Mesothelial cell of epicardium (in vitro differentiated cells): ENCODE data around the gene LOXL3. TPM values are rescaled to one million over a fixed set of nuclear protein-coding genes. Genes with fewer than 3 reads are reported as not detected.
A peak's percentile ranks its signal among the peaks of the same experiment; 100 is the strongest.

ENCODE experiments used
- DNase-seq, 2 experiments: peaks; one replicate each; pipeline ENCODE4 v3.0.0; 2021; ENCODE audit warnings: low spot score in 2 of 2; ENCODE audit not compliant: unreplicated experiment in 2 of 2
- H3K27ac Mint-ChIP-seq: 2 replicates; pipeline ENCODE4 v1.8.0; 2021; ENCODE audit warnings: mixed read lengths
- H3K27me3 Mint-ChIP-seq: 2 replicates; pipeline ENCODE4 v1.8.0; 2021; ENCODE audit warnings: low read depth, mixed read lengths
- H3K36me3 Mint-ChIP-seq: 2 replicates; pipeline ENCODE4 v1.8.0; 2021; ENCODE audit warnings: mixed read lengths
- H3K4me1 Mint-ChIP-seq: 2 replicates; pipeline ENCODE4 v1.8.0; 2021; ENCODE audit warnings: mixed read lengths
- H3K4me3 Mint-ChIP-seq: 2 replicates; pipeline ENCODE4 v1.8.0; 2021; ENCODE audit warnings: mild to moderate bottlenecking, moderate library complexity, mixed read lengths
- H3K9me3 Mint-ChIP-seq: 2 replicates; pipeline ENCODE4 v1.8.0; 2021; ENCODE audit warnings: mixed read lengths
- total RNA-seq: library from RNA; stranded (reverse); gene quantifications from 3 replicates; pipeline ENCODE4 v1.2.1, GENCODE V29; 2021
- TF ChIP-seq, protein P1 (sequence below): fragments of 200-600 bp; sonication (generic); IDR thresholded peaks from one replicate; pipeline ENCODE4 v1.5.0; 2021; ENCODE audit warnings: antibody characterized with exemption; ENCODE audit not compliant: unreplicated experiment

The LOXL3 gene
- total RNA-seq, 1 donor from 2014 or later, result 26.7 TPM

DNA sequence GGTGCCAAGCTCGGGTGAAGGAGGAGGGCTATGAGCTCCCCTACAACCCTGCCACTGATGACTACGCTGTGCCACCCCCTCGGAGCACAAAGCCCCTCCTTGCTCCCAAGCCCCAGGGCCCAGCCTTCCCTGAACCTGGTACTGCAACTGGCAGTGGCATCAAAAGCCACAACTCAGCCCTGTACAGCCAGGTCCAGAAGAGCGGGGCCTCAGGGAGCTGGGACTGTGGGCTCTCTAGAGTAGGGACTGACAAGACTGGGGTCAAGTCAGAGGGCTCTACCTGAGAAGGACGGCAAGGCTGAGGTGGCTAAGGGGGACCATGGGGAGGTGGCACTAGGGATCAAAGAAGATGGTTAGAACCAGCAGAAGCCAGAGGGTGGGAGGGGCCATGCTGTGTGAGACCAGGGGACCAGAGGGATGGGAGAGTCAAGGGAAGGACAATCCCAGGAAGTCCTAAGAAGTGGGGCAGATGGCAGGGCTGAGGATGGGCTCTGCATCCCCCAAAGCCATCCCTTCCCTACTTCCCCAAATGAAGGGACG, 3.2 kb upstream of the LOXL3 start:
- Mint-ChIP-seq H3K36me3 (peaks cover 3% of the 10 kb centered on the region), H3K4me1 (peaks cover 21% of the 10 kb centered on the region), H3K9me3 (no peaks in the 10 kb centered on the region), H3K27ac (no peak overlapping the region), H3K4me3 (no peak overlapping the region), H3K27me3 (peaks cover 36% of the 10 kb centered on the region)
- no peak for DNase-seq
- TF ChIP-seq, protein P1, sequence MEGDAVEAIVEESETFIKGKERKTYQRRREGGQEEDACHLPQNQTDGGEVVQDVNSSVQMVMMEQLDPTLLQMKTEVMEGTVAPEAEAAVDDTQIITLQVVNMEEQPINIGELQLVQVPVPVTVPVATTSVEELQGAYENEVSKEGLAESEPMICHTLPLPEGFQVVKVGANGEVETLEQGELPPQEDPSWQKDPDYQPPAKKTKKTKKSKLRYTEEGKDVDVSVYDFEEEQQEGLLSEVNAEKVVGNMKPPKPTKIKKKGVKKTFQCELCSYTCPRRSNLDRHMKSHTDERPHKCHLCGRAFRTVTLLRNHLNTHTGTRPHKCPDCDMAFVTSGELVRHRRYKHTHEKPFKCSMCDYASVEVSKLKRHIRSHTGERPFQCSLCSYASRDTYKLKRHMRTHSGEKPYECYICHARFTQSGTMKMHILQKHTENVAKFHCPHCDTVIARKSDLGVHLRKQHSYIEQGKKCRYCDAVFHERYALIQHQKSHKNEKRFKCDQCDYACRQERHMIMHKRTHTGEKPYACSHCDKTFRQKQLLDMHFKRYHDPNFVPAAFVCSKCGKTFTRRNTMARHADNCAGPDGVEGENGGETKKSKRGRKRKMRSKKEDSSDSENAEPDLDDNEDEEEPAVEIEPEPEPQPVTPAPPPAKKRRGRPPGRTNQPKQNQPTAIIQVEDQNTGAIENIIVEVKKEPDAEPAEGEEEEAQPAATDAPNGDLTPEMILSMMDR, result no peak

DNA sequence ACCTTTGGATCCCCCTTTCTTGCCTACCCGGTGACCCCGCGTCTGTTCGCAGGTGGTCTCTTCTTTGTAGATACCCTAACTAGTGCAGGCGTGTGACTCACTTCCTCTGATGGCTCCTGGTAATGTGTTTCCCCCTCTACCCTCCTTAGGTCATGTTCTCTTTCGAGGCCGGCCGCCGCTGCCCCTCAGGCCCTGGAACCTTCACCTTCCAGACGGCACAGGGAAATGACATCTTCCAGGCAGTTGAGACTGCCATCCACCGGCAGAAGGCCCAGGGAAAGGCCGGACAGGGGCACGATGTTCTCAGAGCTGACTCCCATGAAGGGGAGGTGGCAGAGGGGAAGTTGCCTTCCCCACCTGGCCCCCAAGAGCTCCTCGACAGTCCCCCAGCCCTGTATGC, 2.4 kb upstream of the LOXL3 start:
- DNase-seq, result no peak
- Mint-ChIP-seq H3K27ac (no peak overlapping the region), H3K27me3 (peaks cover 30% of the 10 kb centered on the region)

DNA sequence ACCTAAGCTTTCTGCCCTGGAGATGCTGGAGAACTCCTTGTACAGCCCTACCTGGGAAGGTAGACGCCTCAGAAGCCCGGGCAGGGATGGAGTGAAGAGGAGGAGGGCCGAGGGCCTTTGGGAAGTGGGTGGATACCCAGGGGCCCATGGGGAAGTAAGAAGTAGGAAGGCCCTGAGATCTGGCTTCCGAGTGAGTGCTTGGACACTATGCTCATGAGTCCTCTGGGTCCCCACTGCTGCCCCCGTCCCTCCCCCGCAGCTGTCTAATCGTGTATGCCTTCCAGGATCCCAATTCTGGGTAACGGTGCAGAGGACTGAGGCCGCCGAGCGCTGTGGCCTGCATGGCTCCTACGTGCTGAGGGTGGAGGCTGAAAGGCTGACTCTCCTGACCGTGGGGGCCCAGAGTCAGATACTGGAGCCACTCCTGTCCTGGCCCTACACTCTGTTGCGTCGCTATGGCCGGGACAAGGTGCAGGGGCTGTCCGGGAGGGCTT, 1.9 kb upstream of the LOXL3 start:
- no peak for DNase-seq
- H3K9me3 Mint-ChIP-seq, result no peaks in the 10 kb centered on the region
- H3K4me3 Mint-ChIP-seq, result peak overlapping the region; percentile 79
- H3K27me3 Mint-ChIP-seq, result peaks cover 28% of the 10 kb centered on the region
- TF ChIP-seq, protein P1, result no peak
- H3K36me3 Mint-ChIP-seq, result peaks cover 3% of the 10 kb centered on the region
- no peak overlapping the region for H3K27ac Mint-ChIP-seq
- peaks cover 20% of the 10 kb centered on the region for H3K4me1 Mint-ChIP-seq

More for the DNA sequence above, 2.4 kb upstream of the LOXL3 start:
- peaks cover 3% of the 10 kb centered on the region for H3K36me3 Mint-ChIP-seq
- TF ChIP-seq, protein P1, result no peak
- peak overlapping the region; percentile 28 for H3K4me3 Mint-ChIP-seq
- no peaks in the 10 kb centered on the region for H3K9me3 Mint-ChIP-seq
- peaks cover 21% of the 10 kb centered on the region for H3K4me1 Mint-ChIP-seq

DNA sequence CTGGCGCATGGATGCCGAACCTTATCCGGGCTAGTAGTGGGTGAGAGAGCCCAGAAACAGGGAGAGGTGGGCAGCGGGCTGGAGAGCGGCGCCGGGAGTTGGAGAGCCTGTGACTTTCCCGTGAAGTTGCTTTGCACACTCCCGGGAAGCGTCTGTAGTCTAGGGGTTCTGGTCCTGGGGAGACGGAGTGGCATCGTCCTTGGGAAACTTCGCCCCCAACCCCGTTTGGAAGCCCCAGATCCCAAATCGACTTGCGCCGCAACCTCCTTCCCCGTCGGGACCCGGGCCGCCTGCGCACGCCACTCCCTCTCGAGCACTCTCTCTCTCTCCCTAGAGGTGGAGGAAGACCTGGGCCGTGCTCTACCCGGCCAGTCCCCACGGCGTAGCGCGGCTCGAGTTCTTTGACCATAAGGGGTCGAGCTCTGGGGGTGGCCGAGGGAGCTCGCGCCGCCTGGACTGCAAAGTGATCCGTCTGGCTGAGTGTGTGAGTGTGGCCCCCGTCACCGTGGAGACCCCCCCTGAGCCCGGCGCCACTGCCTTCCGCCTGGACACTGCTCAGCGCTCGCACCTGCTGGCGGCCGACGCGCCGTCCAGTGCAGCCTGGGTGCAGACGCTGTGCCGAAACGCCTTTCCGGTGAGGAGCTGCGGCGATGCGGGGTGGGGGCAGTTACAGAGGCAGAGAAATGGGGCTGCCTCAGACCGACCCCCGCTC, 1.2 kb upstream of the LOXL3 start:
- H3K4me1 Mint-ChIP-seq, result peaks cover 20% of the 10 kb centered on the region

DNA sequence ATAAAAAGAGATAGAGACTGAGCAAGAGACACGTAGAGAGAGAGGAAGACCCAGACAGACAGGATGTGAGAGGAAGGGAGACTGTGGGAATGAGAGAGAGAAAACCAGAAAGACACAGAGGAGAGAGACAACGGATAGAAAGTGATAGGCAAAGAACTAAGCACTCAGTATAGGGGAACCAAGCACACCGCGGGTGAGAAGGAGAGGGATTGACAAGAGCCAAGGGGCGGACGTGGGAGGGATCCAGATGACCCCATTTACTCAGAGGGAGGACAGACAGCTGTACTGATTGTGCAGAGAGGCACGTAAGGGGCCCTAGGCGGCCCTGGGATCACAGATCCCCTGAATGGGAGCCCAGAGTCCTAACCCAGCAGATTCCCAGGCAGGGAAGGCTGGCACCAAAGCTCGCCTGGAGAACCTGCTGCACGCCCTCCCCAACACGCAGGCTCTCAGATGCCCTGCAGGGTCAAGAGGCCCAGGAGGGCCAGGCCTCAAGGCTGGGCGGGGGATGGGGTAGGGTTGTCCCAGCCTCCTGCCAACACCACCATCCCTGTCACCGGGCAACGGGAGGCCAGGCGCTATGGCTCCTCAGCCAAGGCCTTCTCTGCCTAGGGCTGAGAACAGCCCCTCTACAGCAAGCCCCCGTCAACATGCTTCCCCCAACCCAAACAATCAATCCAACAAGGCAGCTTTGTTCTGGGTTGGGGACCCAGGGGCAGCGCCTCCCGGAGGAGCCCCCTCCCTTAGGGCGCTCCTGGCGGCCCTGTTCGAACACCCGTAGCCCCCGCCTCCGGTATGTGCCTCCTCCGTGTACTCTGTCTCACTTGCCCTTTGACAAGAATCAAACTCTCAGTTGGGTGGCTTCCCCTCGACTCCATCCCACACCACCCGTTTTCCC, 579 bp downstream of the LOXL3 start:
- H3K27ac Mint-ChIP-seq, result peak overlapping the region; percentile 77
- peaks cover 3% of the 10 kb centered on the region for H3K36me3 Mint-ChIP-seq
- TF ChIP-seq, protein P1, result no peak
- H3K4me1 Mint-ChIP-seq, result peaks cover 28% of the 10 kb centered on the region
- no peaks in the 10 kb centered on the region for H3K9me3 Mint-ChIP-seq
- peaks cover 19% of the 10 kb centered on the region for H3K27me3 Mint-ChIP-seq
- H3K4me3 Mint-ChIP-seq, result peak overlapping the region; percentile 79
- no peak for DNase-seq

More for the DNA sequence above, 1.2 kb upstream of the LOXL3 start:
- H3K27ac Mint-ChIP-seq, result peak overlapping the region; percentile 87
- H3K27me3 Mint-ChIP-seq, result peaks cover 21% of the 10 kb centered on the region
- peaks cover 3% of the 10 kb centered on the region for H3K36me3 Mint-ChIP-seq
- DNase-seq, result peak in 1 of 2 experiments; percentile 65
- TF ChIP-seq, protein P1, result no peak
- peak overlapping the region; percentile 79 for H3K4me3 Mint-ChIP-seq
- no peaks in the 10 kb centered on the region for H3K9me3 Mint-ChIP-seq
